ENCODE results near the gene AFAP1L1.

The AFAP1L1 gene

GRCh38 chr5:149314571-149315111 is 43.0 kb downstream of the AFAP1L1 start:
- no peak for DNase-seq (ENCODE audit: low read depth in 2 of 2)

GRCh38 chr5:149315753-149316152 is 44.1 kb downstream of the AFAP1L1 start:
- DNase-seq (ENCODE audit: low read depth in 2 of 2), result no peak

DNA sequence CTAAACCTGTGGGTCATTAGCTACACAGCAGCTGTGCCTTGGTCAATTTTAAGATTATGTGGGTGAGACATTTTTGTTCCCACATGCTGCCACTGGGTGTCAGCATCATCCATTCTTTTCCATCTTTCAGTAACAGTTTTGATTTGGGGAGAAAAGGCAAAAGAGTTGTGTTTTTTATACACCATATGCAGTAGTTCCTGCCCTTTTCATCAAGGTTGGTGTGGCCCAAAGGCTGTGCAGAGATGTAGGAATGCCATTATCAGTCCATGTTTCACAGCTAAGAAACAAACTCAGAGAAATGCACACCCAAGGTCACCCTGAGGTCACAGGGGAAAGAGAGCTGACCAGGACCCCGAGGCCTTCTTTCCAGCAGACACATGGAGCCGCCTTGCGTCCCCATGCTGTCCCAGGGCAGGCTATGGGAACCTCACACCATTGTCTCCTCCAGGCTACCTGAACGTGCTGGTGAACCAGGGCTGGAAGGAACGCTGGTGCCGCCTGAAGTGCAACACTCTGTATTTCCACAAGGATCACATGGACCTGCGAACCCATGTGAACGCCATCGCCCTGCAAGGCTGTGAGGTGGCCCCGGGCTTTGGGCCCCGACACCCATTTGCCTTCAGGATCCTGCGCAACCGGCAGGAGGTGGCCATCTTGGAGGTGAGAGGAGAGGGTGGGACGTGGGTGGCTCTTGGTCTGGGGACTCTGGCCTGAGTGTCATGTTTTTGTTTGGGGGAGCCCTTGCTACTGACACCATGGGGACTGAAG is 45.8 kb downstream of the AFAP1L1 start:
- DNase-seq (ENCODE audit: low read depth in 2 of 2), result peak in 1 of 2 experiments; percentile 21

- DNase-seq (ENCODE audit: low read depth in 2 of 2), result no peak
Observed at GRCh38 chr5:149319174-149319573, 47.5 kb downstream of the AFAP1L1 start.

GRCh38 chr5:149320791-149321330 is 49.2 kb downstream of the AFAP1L1 start:
- peak; percentile 89 to 90 for DNase-seq (ENCODE audit: low read depth in 2 of 2)

DNA sequence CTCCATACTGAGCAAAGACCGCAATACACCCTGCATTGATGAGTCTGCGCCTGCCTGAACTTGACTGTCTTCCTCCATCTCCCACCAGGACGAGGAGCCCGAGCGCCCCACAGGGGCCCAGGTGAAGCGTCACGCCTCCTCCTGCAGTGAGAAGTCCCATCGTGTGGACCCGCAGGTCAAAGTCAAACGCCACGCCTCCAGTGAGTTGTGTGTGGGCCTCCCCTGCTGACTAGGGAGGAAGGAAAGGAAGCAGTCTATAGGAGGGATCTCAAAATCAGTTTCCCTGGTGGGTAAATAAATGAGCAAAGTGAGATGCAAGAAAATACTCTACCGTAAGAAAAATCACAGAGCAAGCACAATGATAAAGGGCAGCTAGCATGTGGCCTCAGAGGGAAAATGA is 50.9 kb downstream of the AFAP1L1 start:
- no peak for DNase-seq (ENCODE audit: low read depth in 2 of 2)

- no peak for DNase-seq (ENCODE audit: low read depth in 2 of 2)
Observed at GRCh38 chr5:149323210-149323609, 51.6 kb downstream of the AFAP1L1 start.

DNA sequence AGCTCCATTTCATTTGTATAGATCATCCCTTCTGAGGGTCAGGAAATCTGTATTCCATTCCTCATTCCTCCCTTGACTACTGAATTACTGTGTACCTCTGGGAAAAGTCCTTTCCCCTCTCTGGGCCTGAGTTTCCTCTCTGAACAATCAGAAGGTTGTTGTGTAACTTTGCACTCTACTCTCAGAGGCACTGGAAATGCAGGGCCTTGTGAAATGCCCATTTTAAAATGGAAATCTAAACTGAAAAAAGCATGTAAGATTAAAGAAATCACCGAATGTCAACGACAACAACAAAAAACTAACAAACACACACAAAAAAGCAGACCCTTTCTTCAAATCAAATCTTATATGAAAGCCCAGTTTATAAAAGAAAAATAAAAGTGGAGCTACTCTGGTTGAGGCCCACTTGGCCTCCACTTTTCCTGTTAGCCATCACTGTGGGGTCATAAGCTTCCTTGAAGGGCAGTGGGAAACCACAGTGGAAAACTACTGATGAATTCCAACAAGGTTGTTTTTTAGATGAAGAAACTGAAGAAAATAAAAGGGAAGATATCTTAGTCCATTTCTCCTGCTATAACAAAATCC is 52.1 kb downstream of the AFAP1L1 start:
- no peak for DNase-seq (ENCODE audit: low read depth in 2 of 2)

- DNase-seq (ENCODE audit: low read depth in 2 of 2), result no peak
Observed at GRCh38 chr5:149324641-149325040, 53.0 kb downstream of the AFAP1L1 start.

DNA sequence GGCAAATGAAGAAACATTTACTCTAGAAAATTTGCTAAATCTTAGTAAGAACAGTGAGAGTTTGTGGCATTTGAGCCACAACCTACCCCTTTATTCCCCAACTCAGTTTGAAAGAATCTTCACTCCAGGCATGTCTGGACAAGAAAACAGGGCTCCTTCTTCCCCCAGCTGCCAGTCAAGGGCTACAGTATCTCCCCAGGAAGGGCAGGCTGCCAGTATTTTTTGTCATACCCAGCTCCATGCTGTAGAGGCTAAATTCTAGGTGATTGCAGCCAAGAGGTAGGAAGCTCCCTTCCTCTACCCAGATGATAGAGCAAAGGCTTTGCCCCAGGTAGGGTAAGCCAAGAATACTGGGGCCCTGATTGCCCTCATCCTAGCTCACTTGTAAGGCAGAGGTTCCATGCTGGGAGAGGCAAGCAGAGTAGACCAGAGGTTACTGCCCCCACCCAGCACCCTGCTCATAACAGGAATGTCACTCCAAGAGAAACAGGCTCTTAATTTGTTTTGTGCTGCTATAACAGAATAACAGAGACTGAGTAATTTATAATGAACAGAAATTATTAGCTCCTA is 53.6 kb downstream of the AFAP1L1 start:
- DNase-seq (ENCODE audit: low read depth in 2 of 2), result no peak

DNA sequence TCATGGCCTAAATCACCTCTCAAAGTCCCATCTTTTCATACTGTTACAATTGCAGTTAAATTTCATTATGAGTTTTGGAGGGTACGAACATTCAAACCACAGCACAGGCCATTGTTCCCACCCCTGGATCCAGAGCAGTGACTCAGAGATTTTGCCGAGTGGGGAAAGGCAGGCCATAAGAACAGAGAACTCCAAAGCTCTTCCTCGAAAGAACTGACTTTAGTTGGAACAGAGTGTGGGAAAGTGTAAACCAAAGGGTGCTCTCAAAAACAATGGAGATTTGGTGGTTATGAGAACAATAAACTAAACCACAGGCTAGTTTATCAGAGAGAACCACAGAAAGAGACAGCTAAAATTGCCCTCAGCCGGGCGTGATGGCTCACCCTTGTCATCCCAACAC is 54.2 kb downstream of the AFAP1L1 start:
- DNase-seq (ENCODE audit: low read depth in 2 of 2), result no peak

- no peak for DNase-seq (ENCODE audit: low read depth in 2 of 2)
Observed at GRCh38 chr5:149326611-149327010, 55.0 kb downstream of the AFAP1L1 start.

DNA sequence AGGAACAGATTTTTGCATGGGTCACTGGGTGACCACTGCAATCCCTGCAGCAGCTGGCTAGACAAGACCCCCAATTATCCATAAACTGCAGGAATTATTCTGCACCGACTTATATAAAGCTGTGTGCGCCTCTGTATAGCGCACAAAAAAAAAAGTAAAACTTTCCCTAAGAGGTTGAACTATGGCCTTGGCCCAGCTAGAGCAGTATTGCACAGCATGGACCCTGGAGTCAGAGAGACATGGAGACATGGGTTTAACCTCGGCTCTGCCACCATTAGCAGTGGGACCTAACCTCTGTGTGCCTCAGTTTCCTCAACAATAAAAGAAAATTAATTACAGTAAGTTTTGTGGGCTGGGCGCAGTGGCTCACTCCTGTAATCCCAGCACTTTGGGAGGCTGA is 56.5 kb downstream of the AFAP1L1 start:
- no peak for DNase-seq (ENCODE audit: low read depth in 2 of 2)

- no peak for DNase-seq (ENCODE audit: low read depth in 2 of 2)
Observed at GRCh38 chr5:149333711-149334443, 62.2 kb downstream of the AFAP1L1 start.

- DNase-seq (ENCODE audit: low read depth in 2 of 2), result no peak
Observed at GRCh38 chr5:149337736-149338135, 66.1 kb downstream of the AFAP1L1 start.

DNA sequence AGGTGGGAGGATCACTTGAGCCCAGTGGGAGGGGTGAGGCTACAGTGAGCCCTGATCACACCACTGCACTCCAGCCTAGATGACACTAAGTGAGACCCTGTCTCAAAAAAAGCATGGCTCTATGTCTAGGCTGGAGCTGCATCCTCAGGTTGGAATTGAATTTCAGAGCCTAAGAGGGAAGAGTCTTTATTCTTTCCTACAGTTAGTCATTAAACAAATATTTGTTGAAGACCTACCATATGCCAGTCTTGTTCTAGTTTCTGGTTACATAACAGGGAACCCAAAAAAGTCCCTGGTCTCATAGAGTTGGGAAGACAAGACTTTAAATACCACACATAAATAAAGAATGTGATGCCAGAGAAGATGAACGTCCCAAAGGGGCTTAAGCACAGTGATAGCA is 66.7 kb downstream of the AFAP1L1 start:
- DNase-seq (ENCODE audit: low read depth in 2 of 2), result no peak

DNA sequence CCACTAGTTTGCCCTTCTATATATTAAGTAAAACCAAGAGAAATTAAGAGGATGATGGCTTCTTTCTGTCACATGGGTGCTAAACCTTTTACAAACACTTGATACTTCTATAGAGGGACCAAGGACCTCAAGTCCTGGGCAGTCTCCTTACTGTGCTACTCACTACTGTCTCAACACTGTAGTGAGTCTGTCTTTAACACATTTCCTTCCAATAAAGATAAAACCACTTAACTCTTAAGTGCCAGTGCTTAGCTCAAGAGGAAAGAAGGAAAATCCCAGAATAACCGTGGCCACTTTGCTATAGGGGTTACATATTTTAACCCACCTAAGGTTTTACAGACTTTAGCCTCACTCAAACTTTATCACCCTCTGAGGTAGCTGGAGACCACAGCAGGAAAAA is 69.3 kb downstream of the AFAP1L1 start:
- DNase-seq (ENCODE audit: low read depth in 2 of 2), result no peak

DNA sequence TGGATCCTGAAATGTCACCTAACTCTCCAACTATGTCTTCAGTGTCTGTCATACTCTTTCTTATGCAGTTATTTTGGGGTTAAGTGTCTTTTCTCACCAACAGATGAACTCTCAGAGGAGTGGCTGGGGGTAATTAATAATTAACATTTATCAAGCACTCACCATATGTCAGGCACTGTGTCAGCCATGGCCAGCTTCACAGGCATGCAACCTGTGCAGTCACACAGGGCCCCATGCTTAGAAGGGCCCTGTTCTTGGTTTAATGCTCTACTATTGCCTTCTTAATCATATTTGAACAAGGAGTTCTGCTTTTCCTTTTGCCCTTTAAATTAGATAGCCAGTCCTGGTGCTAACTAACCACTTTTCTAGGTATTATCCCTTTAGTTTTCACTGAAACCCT is 70.2 kb downstream of the AFAP1L1 start:
- DNase-seq (ENCODE audit: low read depth in 2 of 2), result no peak

- no peak for DNase-seq (ENCODE audit: low read depth in 2 of 2)
Observed at GRCh38 chr5:149344151-149344550, 72.5 kb downstream of the AFAP1L1 start.

DNA sequence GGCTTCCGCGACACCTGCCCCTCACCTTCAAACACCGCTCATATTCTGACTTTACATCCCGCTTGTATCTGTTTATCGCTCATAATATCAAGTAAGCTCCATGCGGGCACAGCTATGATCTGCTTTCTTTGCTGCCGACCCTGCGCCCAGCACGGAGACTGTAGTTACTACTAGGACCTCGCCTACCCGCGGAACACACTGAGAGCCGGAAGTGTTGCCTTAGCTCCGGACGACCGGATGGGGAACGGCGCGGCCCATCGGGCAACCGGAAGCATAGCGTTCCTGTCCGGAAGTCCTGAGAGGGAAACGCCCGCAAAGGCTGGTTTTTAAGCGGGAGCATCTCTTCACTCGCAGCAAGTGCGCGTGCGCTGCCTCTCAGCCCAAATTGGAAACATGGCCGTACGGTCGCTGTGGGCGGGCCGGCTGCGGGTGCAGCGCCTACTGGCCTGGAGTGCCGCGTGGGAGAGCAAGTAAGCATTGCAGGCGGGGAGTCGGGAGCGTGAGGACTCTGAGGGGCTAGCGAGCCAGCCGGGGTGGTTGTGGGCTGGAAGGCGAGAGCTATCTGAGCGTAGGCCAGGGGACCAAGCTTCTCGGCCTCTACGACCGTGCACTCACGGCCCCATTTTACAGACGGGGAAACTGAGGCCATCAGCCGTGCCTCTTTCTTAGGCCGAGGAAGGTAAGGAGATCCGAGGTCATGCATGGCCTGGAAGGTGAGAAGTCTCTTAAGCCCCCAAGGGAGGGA is 73.7 kb downstream of the AFAP1L1 start, which contains the start of gene GRPEL2:
Gene GRPEL2 (plus strand): TSS at position 353 of the 745 bp plus-strand sequence. CDS start 41 bp downstream, at position 394.
- peak; percentile 93 for DNase-seq (ENCODE audit: low read depth in 2 of 2)

GRCh38 chr5:149345892-149346222 is 74.2 kb downstream of the AFAP1L1 start:
- peak in 1 of 2 experiments; percentile 12 for DNase-seq (ENCODE audit: low read depth in 2 of 2)

Data from fibroblast of skin of left quadriceps (primary cell).